ENCODE data around the gene IL16.

DNA sequence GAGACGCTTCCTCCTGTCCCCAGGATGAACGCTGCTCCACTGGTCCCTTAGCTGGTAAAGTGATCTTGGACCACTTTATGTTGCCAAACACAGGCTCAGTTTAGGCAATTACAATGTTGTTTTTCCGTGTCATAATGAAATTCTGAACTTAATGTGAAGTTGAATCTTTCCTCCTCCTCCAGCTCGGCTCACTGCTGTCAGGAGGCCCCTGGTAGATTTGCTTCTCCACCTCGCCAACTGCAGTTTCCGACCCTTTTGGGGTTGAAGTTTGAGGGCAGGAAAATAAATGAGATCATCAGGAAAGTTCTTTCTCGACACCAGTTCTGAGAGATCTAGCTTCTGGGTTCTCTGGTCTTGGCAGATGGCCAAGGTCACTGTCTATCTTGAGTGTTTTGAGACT is 34.8 kb upstream of the IL16 start:
- TF ChIP-seq, protein P1, sequence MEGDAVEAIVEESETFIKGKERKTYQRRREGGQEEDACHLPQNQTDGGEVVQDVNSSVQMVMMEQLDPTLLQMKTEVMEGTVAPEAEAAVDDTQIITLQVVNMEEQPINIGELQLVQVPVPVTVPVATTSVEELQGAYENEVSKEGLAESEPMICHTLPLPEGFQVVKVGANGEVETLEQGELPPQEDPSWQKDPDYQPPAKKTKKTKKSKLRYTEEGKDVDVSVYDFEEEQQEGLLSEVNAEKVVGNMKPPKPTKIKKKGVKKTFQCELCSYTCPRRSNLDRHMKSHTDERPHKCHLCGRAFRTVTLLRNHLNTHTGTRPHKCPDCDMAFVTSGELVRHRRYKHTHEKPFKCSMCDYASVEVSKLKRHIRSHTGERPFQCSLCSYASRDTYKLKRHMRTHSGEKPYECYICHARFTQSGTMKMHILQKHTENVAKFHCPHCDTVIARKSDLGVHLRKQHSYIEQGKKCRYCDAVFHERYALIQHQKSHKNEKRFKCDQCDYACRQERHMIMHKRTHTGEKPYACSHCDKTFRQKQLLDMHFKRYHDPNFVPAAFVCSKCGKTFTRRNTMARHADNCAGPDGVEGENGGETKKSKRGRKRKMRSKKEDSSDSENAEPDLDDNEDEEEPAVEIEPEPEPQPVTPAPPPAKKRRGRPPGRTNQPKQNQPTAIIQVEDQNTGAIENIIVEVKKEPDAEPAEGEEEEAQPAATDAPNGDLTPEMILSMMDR (conservative IDR thresholded peaks at IDR 0.05; ENCODE audit: low read length) = no peak
- TF ChIP-seq EZH2phosphoT487 (IDR thresholded peaks at IDR 0.05; ENCODE audit: borderline replicate concordance, low read depth, low read length) = no peak

All from OCI-LY7 (cell line).